ENCODE measurements around the gene TCEAL8. TPM values are rescaled to one million over a fixed set of nuclear protein-coding genes. Genes with fewer than 3 reads are reported as not detected.

TCEAL8 gene
- total and polyA plus RNA-seq, 2 of the 8 experiments (the other 6 are each of a cell fraction or from before 2014, with no cell fraction given) = 47.2 to 82.2 TPM

- Histone ChIP-seq H3K27ac (ENCODE audit: low read depth, low read length) (no peak overlapping the region), H3K23ac (ENCODE audit: insufficient read length) (no peak overlapping the region), H4K5ac (ENCODE audit: insufficient read length, low read depth, low read length) (no peak overlapping the region), H3K79me1 (ENCODE audit: low read depth, low read length) (no peaks in the 10 kb centered on the region), H2BK12ac (ENCODE audit: low read depth, low read length) (no peak overlapping the region), H3K79me2 (ENCODE audit: control insufficient read depth in 1 of 2, insufficient read depth in 2 of 2, low read length in 2 of 2) (no peaks in the 10 kb centered on the region), H3K4me3 (ENCODE audit: extremely low read depth in 1 of 4, insufficient read depth in 2 of 4, low read depth in 3 of 4, low read length in 4 of 4) (no peak overlapping the region), H3K27me3 (replicated peaks in 1 of 4; ENCODE audit: control insufficient read depth in 3 of 4, extremely low read depth in 1 of 4, insufficient read depth in 3 of 4, low read length in 3 of 4) (no peaks in the 10 kb centered on the region), H3K23me2 (ENCODE audit: low read depth, low read length) (no peaks in the 10 kb centered on the region), H4K20me1 (replicated peaks in 1 of 2; ENCODE audit: control insufficient read depth in 1 of 2, insufficient read depth in 2 of 2, low read length in 2 of 2) (no peaks in the 10 kb centered on the region), H2AFZ (ENCODE audit: low read length) (no peak overlapping the region), H4K91ac (replicated peaks; ENCODE audit: insufficient read length, low read length) (no peak overlapping the region), H3K4me2 (ENCODE audit: insufficient read depth in 1 of 2, low read depth in 2 of 2, low read length in 2 of 2) (no peak overlapping the region), H3K36me3 (ENCODE audit: control insufficient read depth in 2 of 4, insufficient read depth in 4 of 4, low read length in 3 of 4) (no peaks in the 10 kb centered on the region), H2BK15ac (ENCODE audit: low read length) (no peak overlapping the region), H3K9ac (replicated peaks in 1 of 4; ENCODE audit: extremely low read depth in 1 of 4, low read depth in 3 of 4, low read length in 3 of 4) (no peak overlapping the region), H2BK120ac (replicated peaks; ENCODE audit: low read depth, low read length) (no peak overlapping the region), H2BK20ac (ENCODE audit: low read length) (no peak overlapping the region), H2AK5ac (ENCODE audit: low read depth, low read length) (no peak overlapping the region), H3K18ac (ENCODE audit: extremely low read depth, low read length) (no peak overlapping the region), H4K8ac (ENCODE audit: extremely low read depth, insufficient read depth, low read length) (no peak overlapping the region), H2BK5ac (ENCODE audit: low read depth, low read length) (no peak overlapping the region), H3K56ac (replicated peaks; ENCODE audit: insufficient read length, low read depth, low read length) (no peak overlapping the region), H3K4me1 (replicated peaks in 1 of 4; ENCODE audit: control insufficient read depth in 3 of 4, insufficient read depth in 4 of 4, low read length in 3 of 4) (no peaks in the 10 kb centered on the region), H3K9me3 (ENCODE audit: insufficient read depth in 2 of 2, low read depth in 1 of 2, low read length in 1 of 2) (no peaks in the 10 kb centered on the region), H3K4ac (replicated peaks; ENCODE audit: insufficient read length, low read depth, low read length) (no peak overlapping the region), H3K14ac (ENCODE audit: insufficient read length) (no peak overlapping the region)
- CTCF ChIA-PET (ENCODE audit: partially characterized antibody) = interaction anchor here (1.4 kb wide), 1 partner anchor 25 kb away, joined by 3 read pairs; no protein-coding TSS in a partner anchor
- POLR2A ChIA-PET (ENCODE audit: partially characterized antibody) = interaction anchor here (1.3 to 1.7 kb wide), 2 partner anchors 18 to 21 kb away, joined by 3 to 4 read pairs; partner anchors contain the start of gene BEX4
- 100% methylated on average over 1 of the region's 1 CpG; no CpG with 5 or more reads in 1 of the 2 experiments for WGBS, 2 experiments (ENCODE audit: extremely low coverage in 1 of 2, insufficient coverage in 1 of 2, insufficient read length in 1 of 2, insufficient replicate concordance in 2 of 2, low coverage in 1 of 2, low lambda C conversion rate in 2 of 2, missing lambda C conversion rate in 1 of 2)
- FAIRE-seq = no peak
- DNase-seq (ENCODE audit: low read depth in 1 of 2, low spot score in 2 of 2) = no peak
- TF ChIP-seq ZNF274 (IDR thresholded peaks at IDR 0.05; ENCODE audit: borderline replicate concordance, extremely low read depth, low read length) = no peak
- TF ChIP-seq TAF7 (optimal IDR thresholded peaks at IDR 0.05; ENCODE audit: borderline replicate concordance, low read depth, low read length) = no peak
- TF ChIP-seq FOSL1 (IDR thresholded peaks at IDR 0.05; ENCODE audit: insufficient read depth, low read depth, low read length) = no peak
- no peak for TF ChIP-seq SP2 (IDR thresholded peaks at IDR 0.05; ENCODE audit: low read length)
- TF ChIP-seq SRF (IDR thresholded peaks at IDR 0.05; ENCODE audit: low read depth, low read length) = no peak
- TF ChIP-seq CHD2 (IDR thresholded peaks at IDR 0.05; ENCODE audit: low read length) = no peak
- TF ChIP-seq BRCA1 (IDR thresholded peaks at IDR 0.05; ENCODE audit: low read depth, low read length) = no peak
- TF ChIP-seq TEAD4 (IDR thresholded peaks at IDR 0.05; ENCODE audit: low read depth, low read length) = no peak
- TF ChIP-seq RAD21 (IDR thresholded peaks at IDR 0.05 in 1 of 2, conservative IDR thresholded peaks at IDR 0.05 in 1 of 2; ENCODE audit: low read depth in 2 of 2, low read length in 2 of 2) = no peak
- TF ChIP-seq EZH2 (IDR thresholded peaks at IDR 0.05; ENCODE audit: low read depth, low read length, severe bottlenecking) = no peak
- no peak for TF ChIP-seq EP300 (IDR thresholded peaks at IDR 0.05; ENCODE audit: borderline replicate concordance in 1 of 2, low read depth in 2 of 2, low read length in 2 of 2)
- no peak for TF ChIP-seq GTF2F1 (IDR thresholded peaks at IDR 0.05; ENCODE audit: borderline replicate concordance, low read depth, low read length)
- TF ChIP-seq PHF8 (conservative IDR thresholded peaks at IDR 0.05; ENCODE audit: low read depth, low read length) = no peak
- TF ChIP-seq JUND (IDR thresholded peaks at IDR 0.05; ENCODE audit: low read length) = no peak
- TF ChIP-seq SP4 (IDR thresholded peaks at IDR 0.05; ENCODE audit: low read length) = no peak
Observed at GRCh38 chrX:103236296-103236695, 18.7 kb downstream of the TCEAL8 start.

Measured in H1 (cell line).